ENCODE measurements around the gene SLC25A26.
"Not testable (repeated sequence)": the region's sequence is repeated elsewhere in the genome, so short reads cannot be mapped to it uniquely, and the experiment has no call there.

SLC25A26 gene

GRCh38 chr3:66203275-66203674, 17.5 kb upstream of the SLC25A26 start:
- no peaks in the 10 kb centered on the region for H3K4me1 Mint-ChIP-seq (ENCODE audit: low read depth)
- H3K27me3 Mint-ChIP-seq: no peaks in the 10 kb centered on the region
- intact Hi-C loops (cut with micrococcal nuclease): no loop called here
- no peak overlapping the region for H3K4me3 Mint-ChIP-seq
- no peaks in the 10 kb centered on the region for H3K9me3 Mint-ChIP-seq
- H3K27ac Mint-ChIP-seq: no peak overlapping the region
- no peaks in the 10 kb centered on the region for H3K36me3 Mint-ChIP-seq (ENCODE audit: low read depth)

DNA sequence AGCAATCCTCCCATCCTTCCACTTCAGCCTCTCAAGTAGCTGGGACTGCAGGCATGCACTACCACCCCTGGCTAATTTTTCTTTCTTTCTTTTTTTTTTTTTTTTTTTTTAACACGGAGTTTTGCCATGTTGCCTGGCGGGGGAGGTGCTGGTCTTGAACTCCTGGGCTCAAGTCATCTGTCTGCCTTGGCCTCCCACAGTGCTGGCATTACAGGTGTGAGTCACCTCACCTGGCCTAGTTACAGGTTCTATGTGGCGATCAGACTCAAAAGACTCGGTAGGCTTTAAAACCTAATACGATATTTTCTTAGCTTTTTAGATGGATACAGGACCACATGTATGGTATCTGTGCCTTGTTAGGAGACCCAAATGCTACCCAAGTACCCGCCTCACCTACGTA, 14.0 kb upstream of the SLC25A26 start:
- Mint-ChIP-seq H3K27me3 (no peaks in the 10 kb centered on the region), H3K27ac (no peak overlapping the region), H3K4me1 (ENCODE audit: low read depth) (no peaks in the 10 kb centered on the region), H3K4me3 (no peak overlapping the region), H3K9me3 (no peaks in the 10 kb centered on the region), H3K36me3 (ENCODE audit: low read depth) (no peaks in the 10 kb centered on the region)
- intact Hi-C loops (cut with micrococcal nuclease): no loop called here

- Mint-ChIP-seq H3K27me3 (no peaks in the 10 kb centered on the region), H3K4me1 (ENCODE audit: low read depth) (no peaks in the 10 kb centered on the region), H3K9me3 (no peaks in the 10 kb centered on the region), H3K27ac (no peak overlapping the region), H3K36me3 (ENCODE audit: low read depth) (no peaks in the 10 kb centered on the region), H3K4me3 (no peak overlapping the region)
- intact Hi-C loops (cut with micrococcal nuclease): no loop called here
These were observed 12.6 kb upstream of the SLC25A26 start for GRCh38 chr3:66208189-66208588.

DNA sequence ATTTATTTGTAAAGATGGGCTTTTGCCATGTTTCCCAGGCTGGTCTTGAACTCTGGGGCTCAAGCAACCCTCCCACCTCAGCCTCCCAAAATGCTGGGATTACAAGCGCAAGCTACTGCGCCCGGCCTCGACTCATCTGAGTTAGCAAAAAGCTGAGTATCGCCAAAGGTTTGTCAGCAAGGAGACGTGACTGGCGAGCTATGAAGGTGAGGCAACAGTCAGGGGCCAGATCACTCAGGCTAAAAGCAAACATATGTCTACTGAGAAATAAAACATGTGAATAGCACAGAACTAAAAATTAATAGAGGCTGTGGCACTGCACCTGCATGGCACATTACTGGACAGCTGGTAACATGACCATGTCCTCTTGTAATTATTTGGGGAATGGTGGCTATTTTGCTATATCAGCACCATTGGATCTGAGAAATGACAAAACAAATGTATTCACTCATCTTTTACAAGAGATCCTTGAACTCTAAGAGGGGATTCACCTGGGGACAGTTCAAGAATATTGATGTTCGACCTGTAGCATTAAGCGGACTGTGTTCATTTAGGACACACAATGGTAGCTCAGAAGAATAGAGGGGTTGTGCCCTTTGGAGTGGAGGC, 10.0 kb upstream of the SLC25A26 start:
- intact Hi-C loops (cut with micrococcal nuclease): no loop called here
- H3K27ac Mint-ChIP-seq: no peak overlapping the region
- no peaks in the 10 kb centered on the region for H3K36me3 Mint-ChIP-seq (ENCODE audit: low read depth)
- H3K4me3 Mint-ChIP-seq: no peak overlapping the region
- H3K4me1 Mint-ChIP-seq (ENCODE audit: low read depth): no peaks in the 10 kb centered on the region
- peaks cover 4% of the 10 kb centered on the region for H3K27me3 Mint-ChIP-seq
- no peaks in the 10 kb centered on the region for H3K9me3 Mint-ChIP-seq

- Mint-ChIP-seq H3K36me3 (ENCODE audit: low read depth) (no peaks in the 10 kb centered on the region), H3K4me3 (no peak overlapping the region), H3K9me3 (no peaks in the 10 kb centered on the region), H3K27me3 (peaks cover 4% of the 10 kb centered on the region), H3K27ac (no peak overlapping the region), H3K4me1 (ENCODE audit: low read depth) (no peaks in the 10 kb centered on the region)
- intact Hi-C loops (cut with micrococcal nuclease): no loop called here
These were observed 9.0 kb upstream of the SLC25A26 start for GRCh38 chr3:66211779-66212178.

- H3K36me3 Mint-ChIP-seq (ENCODE audit: low read depth): no peaks in the 10 kb centered on the region
- peaks cover 10% of the 10 kb centered on the region for H3K27me3 Mint-ChIP-seq
- H3K4me1 Mint-ChIP-seq (ENCODE audit: low read depth): no peaks in the 10 kb centered on the region
These were observed 5.7 kb upstream of the SLC25A26 start for GRCh38 chr3:66215106-66215505.

GRCh38 chr3:66220066-66220465, 735 bp upstream of the SLC25A26 start:
- Mint-ChIP-seq H3K9me3 (no peaks in the 10 kb centered on the region), H3K27me3 (peaks cover 7% of the 10 kb centered on the region), H3K36me3 (ENCODE audit: low read depth) (peaks cover 28% of the 10 kb centered on the region), H3K4me3 (no peak overlapping the region), H3K4me1 (ENCODE audit: low read depth) (peaks cover 25% of the 10 kb centered on the region), H3K27ac (no peak overlapping the region)
- intact Hi-C loops (cut with micrococcal nuclease): loop anchor here (5.0 kb wide), 2 partner anchors 282 to 782 kb away; partner anchors contain the start of gene LRIG1

More at GRCh38 chr3:66215106-66215505, 5.7 kb upstream of the SLC25A26 start:
- Mint-ChIP-seq H3K4me3 (no peak overlapping the region), H3K27ac (no peak overlapping the region), H3K9me3 (no peaks in the 10 kb centered on the region)
- intact Hi-C loops (cut with micrococcal nuclease): no loop called here

- peaks cover 45% of the 10 kb centered on the region for H3K4me1 Mint-ChIP-seq (ENCODE audit: low read depth)
- no peak overlapping the region for H3K4me3 Mint-ChIP-seq
- H3K27me3 Mint-ChIP-seq: peaks cover 3% of the 10 kb centered on the region
- H3K9me3 Mint-ChIP-seq: no peaks in the 10 kb centered on the region
- intact Hi-C loops (cut with micrococcal nuclease): loop anchor here (5.0 kb wide), 2 partner anchors 278 to 778 kb away; partner anchors contain the start of gene LRIG1
- H3K36me3 Mint-ChIP-seq (ENCODE audit: low read depth): peaks cover 32% of the 10 kb centered on the region
- no peak overlapping the region for H3K27ac Mint-ChIP-seq
These were observed 3.4 kb downstream of the SLC25A26 start for GRCh38 chr3:66224220-66224619.

- intact Hi-C loops (cut with micrococcal nuclease); H3K9me3 Mint-ChIP-seq; H3K27ac Mint-ChIP-seq; H3K27me3 Mint-ChIP-seq; H3K4me3 Mint-ChIP-seq: not testable (repeated sequence)
- Mint-ChIP-seq H3K4me1 (ENCODE audit: low read depth) (peaks cover 56% of the 10 kb centered on the region), H3K36me3 (ENCODE audit: low read depth) (peaks cover 25% of the 10 kb centered on the region)
These were observed 5.3 kb downstream of the SLC25A26 start for GRCh38 chr3:66226093-66226492.

GRCh38 chr3:66227051-66227450, 6.2 kb downstream of the SLC25A26 start:
- H3K36me3 Mint-ChIP-seq (ENCODE audit: low read depth): peaks cover 22% of the 10 kb centered on the region
- no peaks in the 10 kb centered on the region for H3K27me3 Mint-ChIP-seq
- H3K4me3 Mint-ChIP-seq: no peak overlapping the region
- H3K9me3 Mint-ChIP-seq: no peaks in the 10 kb centered on the region
- no peak overlapping the region for H3K27ac Mint-ChIP-seq
- peaks cover 47% of the 10 kb centered on the region for H3K4me1 Mint-ChIP-seq (ENCODE audit: low read depth)
- intact Hi-C loops (cut with micrococcal nuclease): no loop called here

DNA sequence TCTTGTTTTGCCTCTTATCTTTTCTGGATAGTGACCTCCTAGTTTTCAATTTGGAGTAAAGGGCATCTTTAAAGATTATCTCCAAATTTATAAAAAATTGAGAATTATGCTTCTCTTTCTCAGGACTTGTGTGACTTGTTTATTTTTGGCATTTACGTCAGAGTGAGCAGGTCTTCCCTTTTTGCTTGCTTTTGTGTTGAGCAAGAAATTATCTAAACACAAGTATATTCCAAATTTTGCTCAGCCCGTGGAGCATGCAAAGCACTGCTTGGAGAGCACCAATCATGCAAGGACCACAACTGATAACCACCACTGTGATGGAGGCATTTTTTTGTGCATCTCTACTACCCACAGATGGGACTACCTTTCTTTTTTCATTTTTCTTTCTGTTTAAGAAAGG, 7.1 kb downstream of the SLC25A26 start:
- H3K27ac Mint-ChIP-seq: no peak overlapping the region
- H3K4me1 Mint-ChIP-seq (ENCODE audit: low read depth): peaks cover 42% of the 10 kb centered on the region
- H3K9me3 Mint-ChIP-seq: no peaks in the 10 kb centered on the region
- no peak overlapping the region for H3K4me3 Mint-ChIP-seq
- intact Hi-C loops (cut with micrococcal nuclease): no loop called here
- no peaks in the 10 kb centered on the region for H3K27me3 Mint-ChIP-seq
- peaks cover 20% of the 10 kb centered on the region for H3K36me3 Mint-ChIP-seq (ENCODE audit: low read depth)

GRCh38 chr3:66228707-66229106, 7.9 kb downstream of the SLC25A26 start:
- Mint-ChIP-seq H3K4me1 (ENCODE audit: low read depth) (peaks cover 37% of the 10 kb centered on the region), H3K4me3 (no peak overlapping the region), H3K27ac (no peak overlapping the region), H3K36me3 (ENCODE audit: low read depth) (peaks cover 14% of the 10 kb centered on the region), H3K27me3 (no peaks in the 10 kb centered on the region), H3K9me3 (no peaks in the 10 kb centered on the region)
- intact Hi-C loops (cut with micrococcal nuclease): no loop called here

DNA sequence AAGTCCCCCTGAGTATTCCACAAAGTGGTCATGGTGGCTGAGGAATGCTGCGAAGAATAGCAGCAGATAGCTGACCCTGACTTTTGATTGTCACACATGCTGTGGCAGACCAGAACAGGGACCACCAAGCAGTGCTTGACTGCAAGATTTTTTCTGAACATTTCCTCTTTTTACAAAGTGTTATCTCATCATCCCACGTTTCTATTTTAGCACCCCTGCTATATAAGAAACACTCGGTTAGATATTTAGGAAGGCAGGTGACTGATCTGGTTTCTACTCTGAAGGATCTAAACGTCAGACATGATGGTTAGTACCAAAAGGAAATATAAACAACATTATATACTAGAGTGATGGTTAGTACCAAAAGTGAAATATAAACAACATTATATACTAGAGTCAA, 9.1 kb downstream of the SLC25A26 start:
- H3K4me3 Mint-ChIP-seq: no peak overlapping the region
- H3K4me1 Mint-ChIP-seq (ENCODE audit: low read depth): peaks cover 32% of the 10 kb centered on the region

GRCh38 chr3:66233033-66233432, 12.2 kb downstream of the SLC25A26 start:
- intact Hi-C loops (cut with micrococcal nuclease): no loop called here
- Mint-ChIP-seq H3K27ac (no peak overlapping the region), H3K4me1 (ENCODE audit: low read depth) (peaks cover 14% of the 10 kb centered on the region), H3K27me3 (no peaks in the 10 kb centered on the region), H3K36me3 (ENCODE audit: low read depth) (no peaks in the 10 kb centered on the region), H3K9me3 (no peaks in the 10 kb centered on the region), H3K4me3 (no peak overlapping the region)

More for the DNA sequence above, 9.1 kb downstream of the SLC25A26 start:
- H3K36me3 Mint-ChIP-seq (ENCODE audit: low read depth): peaks cover 5% of the 10 kb centered on the region
- H3K27me3 Mint-ChIP-seq: no peaks in the 10 kb centered on the region
- H3K9me3 Mint-ChIP-seq: no peaks in the 10 kb centered on the region
- H3K27ac Mint-ChIP-seq: no peak overlapping the region
- intact Hi-C loops (cut with micrococcal nuclease): no loop called here

DNA sequence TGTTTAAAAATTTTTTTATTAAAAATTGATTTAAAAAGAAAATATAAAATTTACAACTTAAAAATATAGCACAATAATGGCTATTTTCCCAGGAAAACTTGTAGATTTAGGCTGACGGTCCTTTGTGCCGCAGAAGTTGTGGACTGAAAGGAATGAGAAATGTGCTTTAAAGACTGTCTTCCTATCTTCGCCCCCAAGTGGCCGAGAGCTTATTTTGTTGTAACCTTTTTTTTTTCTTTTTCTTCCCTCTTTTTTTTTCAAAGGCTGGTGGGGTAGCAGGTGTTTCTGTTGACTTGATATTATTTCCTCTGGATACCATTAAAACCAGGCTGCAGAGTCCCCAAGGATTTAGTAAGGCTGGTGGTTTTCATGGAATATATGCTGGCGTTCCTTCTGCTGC, 15.5 kb downstream of the SLC25A26 start:
- peaks cover 17% of the 10 kb centered on the region for H3K9me3 Mint-ChIP-seq
- no peaks in the 10 kb centered on the region for H3K27me3 Mint-ChIP-seq
- intact Hi-C loops (cut with micrococcal nuclease): no loop called here
- H3K27ac Mint-ChIP-seq: no peak overlapping the region
- no peaks in the 10 kb centered on the region for H3K4me1 Mint-ChIP-seq (ENCODE audit: low read depth)
- peaks cover 22% of the 10 kb centered on the region for H3K36me3 Mint-ChIP-seq (ENCODE audit: low read depth)
- no peak overlapping the region for H3K4me3 Mint-ChIP-seq

Measured in dendritic cell treated with granulocyte-macrophage colony-stimulating factor and Interleukin-4, amounts not matched to agents 40 ng/mL and 50 ng/mL, for 4 days (primary cell).